CD4-positive, alpha-beta memory T cell (primary cell): ENCODE data around the gene DOCK1. TPM values are rescaled to one million over a fixed set of nuclear protein-coding genes. Genes with fewer than 3 reads are reported as not detected.

ENCODE experiments used
- CTCF ChIA-PET: fragments of 350-600 bp; sonication (Branson Sonifier 250); formaldehyde crosslinking; loops from one replicate; lab custom pipeline; 2021; ENCODE audit warnings: inconsistent platforms; ENCODE audit not compliant: partially characterized antibody; lab: Charles Lee
- POLR2A ChIA-PET: fragments of 350-600 bp; sonication (Branson Sonifier 250); formaldehyde crosslinking; loops from one replicate; lab custom pipeline; 2021; ENCODE audit not compliant: partially characterized antibody; lab: Charles Lee
- DNase-seq, 5 donors: peaks; one replicate each; pipeline versions ENCODE4 v3.0.0 to v3.0.0-alpha.2; 2020 to 2022; ENCODE audit warnings: mixed read lengths in 1 of 5
- H3K27ac ChIP-seq: one replicate; pipeline ENCODE4 v1.7.0; 2013; ENCODE audit warnings: low read depth, low read length
- H3K27me3 ChIP-seq: 2 replicates; pipeline ENCODE4 v1.7.0; 2013; ENCODE audit warnings: mild to moderate bottlenecking, low read length, moderate library complexity; ENCODE audit not compliant: insufficient read depth
- H3K36me3 ChIP-seq: 2 replicates; pipeline ENCODE4 v1.7.0; 2013; ENCODE audit warnings: mild to moderate bottlenecking, low read length, moderate library complexity; ENCODE audit not compliant: insufficient read depth
- H3K4me1 ChIP-seq: 2 replicates; pipeline ENCODE4 v1.7.0; 2013; ENCODE audit warnings: mild to moderate bottlenecking, low read length, moderate library complexity; ENCODE audit not compliant: insufficient read depth
- H3K4me3 ChIP-seq, 2 donors: one replicate each; pipeline ENCODE4 v1.7.0; 2013; ENCODE audit warnings: low read length in 2 of 2, mild to moderate bottlenecking in 1 of 2
- H3K9me3 ChIP-seq, 2 donors: one replicate each; pipeline ENCODE4 v1.7.0; 2013; ENCODE audit warnings: low read length in 2 of 2, control low read depth in 1 of 2; ENCODE audit not compliant: control insufficient read depth in 1 of 2
- H3K27ac Mint-ChIP-seq, 7 donors: one replicate each; pipeline ENCODE4 v1.8.0; 2020 to 2021; ENCODE audit warnings: mixed read lengths in 7 of 7, mild to moderate bottlenecking in 6 of 7, inconsistent platforms in 3 of 7, moderate library complexity in 3 of 7
- H3K27me3 Mint-ChIP-seq, 2 donors: one replicate each; pipeline ENCODE4 v1.8.0; 2020 to 2021; ENCODE audit warnings: mixed read lengths in 2 of 2
- H3K36me3 Mint-ChIP-seq, 2 donors: one replicate each; pipeline ENCODE4 v1.8.0; 2020 to 2021; ENCODE audit warnings: mixed read lengths in 2 of 2, inconsistent platforms in 1 of 2, mild to moderate bottlenecking in 1 of 2
- H3K4me1 Mint-ChIP-seq, 4 donors: one replicate each; pipeline ENCODE4 v1.8.0; 2020 to 2021; ENCODE audit warnings: mixed read lengths in 4 of 4, mild to moderate bottlenecking in 1 of 4
- H3K4me3 Mint-ChIP-seq, 8 donors: one replicate each; pipeline ENCODE4 v1.8.0; 2020 to 2021; ENCODE audit warnings: mixed read lengths in 8 of 8, mild to moderate bottlenecking in 7 of 8, moderate library complexity in 6 of 8, inconsistent platforms in 3 of 8
- H3K9me3 Mint-ChIP-seq, 8 donors: one replicate each; pipeline ENCODE4 v1.8.0; 2020 to 2021; ENCODE audit warnings: mixed read lengths in 8 of 8, mild to moderate bottlenecking in 5 of 8, inconsistent platforms in 3 of 8, moderate library complexity in 1 of 8
- intact Hi-C: fragments of 100-400 bp; cut with micrococcal nuclease; formaldehyde crosslinking; loops from one replicate; pipeline ENCODE4 v1.15.1; 2023
- polyA plus RNA-seq, 2 donors: library from polyadenylated mRNA; unstranded; fragments of 300-500 nt; fragmentation: Illumina TruSeq; gene quantifications; one replicate each; pipeline ENCODE4 v1.2.3, GENCODE V29; 2021
- total RNA-seq, 2 experiments: library from RNA; stranded (reverse); gene quantifications; one replicate each; pipeline ENCODE4 v1.2.3, GENCODE V29; 2021

The DOCK1 gene
- total and polyA plus RNA-seq, 4 experiments from 2014 or later, result 0.17 TPM; not detected in 2

DNA sequence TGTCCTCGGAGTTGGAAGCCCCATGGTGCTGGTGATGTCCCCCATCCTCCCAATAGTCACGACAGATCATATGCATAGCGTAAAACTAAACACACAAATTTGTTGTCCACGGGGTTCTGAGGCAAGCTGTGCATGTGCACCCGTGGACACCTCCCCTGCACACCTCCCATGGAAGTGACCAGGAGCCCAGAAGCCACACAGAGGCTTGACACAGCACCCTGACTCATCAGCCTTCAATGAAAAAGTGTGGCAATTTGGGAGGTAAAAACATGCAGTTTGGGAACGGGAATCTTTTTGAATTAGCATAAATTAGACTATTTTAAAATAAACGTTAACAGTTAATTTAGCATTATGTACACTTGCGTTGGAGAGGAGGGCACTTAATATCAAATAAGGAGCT is 554.7 kb downstream of the DOCK1 start:
- no peaks in the 10 kb centered on the region for H3K4me1 ChIP-seq
- no peak for DNase-seq
- Mint-ChIP-seq H3K4me3 (no peak overlapping the region), H3K36me3 (no peaks in the 10 kb centered on the region), H3K27me3 (peaks cover 0 to 3% of the 10 kb centered on the region in 2 donors), H3K27ac (no peak overlapping the region), H3K9me3 (peaks cover 0 to 12% (median 4%) of the 10 kb centered on the region in 8 donors), H3K4me1 (no peaks in the 10 kb centered on the region)
- H3K4me3 ChIP-seq, result no peak overlapping the region
- H3K9me3 ChIP-seq, result no peaks in the 10 kb centered on the region
- H3K27me3 ChIP-seq, result no peaks in the 10 kb centered on the region
- POLR2A ChIA-PET, result no interaction called here
- H3K27ac ChIP-seq, result no peak overlapping the region
- CTCF ChIA-PET, result no interaction called here
- H3K36me3 ChIP-seq, result no peaks in the 10 kb centered on the region
- intact Hi-C loops, result no loop called here

- intact Hi-C loops, result no loop called here
- no peaks in the 10 kb centered on the region for H3K36me3 Mint-ChIP-seq
- H3K36me3 ChIP-seq, result no peaks in the 10 kb centered on the region
- no peak overlapping the region for H3K27ac ChIP-seq
- peaks cover 0 to 12% (median 4%) of the 10 kb centered on the region in 8 donors for H3K9me3 Mint-ChIP-seq
- no peaks in the 10 kb centered on the region for H3K4me1 ChIP-seq
- no peaks in the 10 kb centered on the region for H3K9me3 ChIP-seq
- ChIA-PET POLR2A (no interaction called here), CTCF (no interaction called here)
- H3K4me3 Mint-ChIP-seq, result no peak overlapping the region
- H3K27me3 Mint-ChIP-seq, result peaks cover 0 to 4% of the 10 kb centered on the region in 2 donors
- H3K27me3 ChIP-seq, result no peaks in the 10 kb centered on the region
- H3K4me3 ChIP-seq, result no peak overlapping the region
- H3K27ac Mint-ChIP-seq, result no peak overlapping the region
- DNase-seq, result no peak
- no peaks in the 10 kb centered on the region for H3K4me1 Mint-ChIP-seq
Measured at GRCh38 chr10:127462643-127463295, 557.5 kb downstream of the DOCK1 start.

- Mint-ChIP-seq H3K4me1 (no peaks in the 10 kb centered on the region), H3K9me3 (peaks cover 0 to 12% (median under 1%) of the 10 kb centered on the region in 8 donors), H3K4me3 (no peak overlapping the region), H3K36me3 (no peaks in the 10 kb centered on the region), H3K27ac (no peak overlapping the region), H3K27me3 (peaks cover 0 to 4% of the 10 kb centered on the region in 2 donors)
- H3K9me3 ChIP-seq, result no peaks in the 10 kb centered on the region
- H3K4me3 ChIP-seq, result no peak overlapping the region
- H3K27me3 ChIP-seq, result no peaks in the 10 kb centered on the region
- no peak for DNase-seq
- no peaks in the 10 kb centered on the region for H3K36me3 ChIP-seq
- H3K4me1 ChIP-seq, result no peaks in the 10 kb centered on the region
- CTCF ChIA-PET, result no interaction called here
- POLR2A ChIA-PET, result no interaction called here
- H3K27ac ChIP-seq, result no peak overlapping the region
- intact Hi-C loops, result no loop called here
Measured at GRCh38 chr10:127463548-127463947, 558.3 kb downstream of the DOCK1 start.

DNA sequence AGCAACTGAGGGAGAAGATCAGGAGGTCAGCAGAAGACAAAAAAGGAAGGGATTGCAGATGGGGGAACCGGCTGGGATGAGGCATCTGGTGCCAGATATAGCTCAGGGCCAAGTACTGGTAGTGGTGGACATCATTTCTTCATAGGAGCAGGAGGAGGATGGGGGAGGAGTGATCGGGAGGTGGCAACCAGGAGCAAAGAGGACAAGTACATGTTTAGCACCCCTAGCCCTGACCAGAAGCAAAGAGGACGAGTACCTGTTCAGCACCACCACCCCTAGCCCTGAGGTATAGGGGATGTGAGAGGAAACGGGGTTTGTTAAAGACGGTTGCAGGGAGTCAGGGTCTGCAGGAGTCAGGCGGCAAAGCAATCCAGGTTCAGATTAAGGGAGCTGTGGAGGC is 559.3 kb downstream of the DOCK1 start:
- H3K4me3 ChIP-seq, result no peak overlapping the region
- Mint-ChIP-seq H3K27me3 (peaks cover 0 to 4% of the 10 kb centered on the region in 2 donors), H3K4me3 (no peak overlapping the region), H3K36me3 (no peaks in the 10 kb centered on the region), H3K27ac (peak overlapping the region in 1 of 7 donors; percentile 59), H3K4me1 (no peaks in the 10 kb centered on the region), H3K9me3 (peaks cover 0 to 12% (median 0%) of the 10 kb centered on the region in 8 donors)
- no peak overlapping the region for H3K27ac ChIP-seq
- H3K27me3 ChIP-seq, result no peaks in the 10 kb centered on the region
- no peaks in the 10 kb centered on the region for H3K36me3 ChIP-seq
- intact Hi-C loops, result no loop called here
- no peaks in the 10 kb centered on the region for H3K9me3 ChIP-seq
- CTCF ChIA-PET, result no interaction called here
- DNase-seq, result no peak
- H3K4me1 ChIP-seq, result no peaks in the 10 kb centered on the region
- POLR2A ChIA-PET, result no interaction called here

- peaks cover 0 to 7% (median 0%) of the 10 kb centered on the region in 8 donors for H3K9me3 Mint-ChIP-seq
Measured at GRCh38 chr10:127467811-127468210, 562.6 kb downstream of the DOCK1 start.

GRCh38 chr10:127468632-127469031 is 563.4 kb downstream of the DOCK1 start:
- no peak for DNase-seq
- ChIA-PET POLR2A (no interaction called here), CTCF (interaction anchor here (1.3 kb wide), 1 partner anchor 12 kb away, joined by 5 read pairs; no protein-coding TSS in a partner anchor)
- Histone ChIP-seq H3K4me1 (no peaks in the 10 kb centered on the region), H3K4me3 (no peak overlapping the region), H3K27ac (no peak overlapping the region), H3K9me3 (no peaks in the 10 kb centered on the region), H3K36me3 (no peaks in the 10 kb centered on the region), H3K27me3 (no peaks in the 10 kb centered on the region)
- no peaks in the 10 kb centered on the region for H3K36me3 Mint-ChIP-seq
- H3K27me3 Mint-ChIP-seq, result peaks cover 0 to 4% of the 10 kb centered on the region in 2 donors
- intact Hi-C loops, result no loop called here
- no peaks in the 10 kb centered on the region for H3K4me1 Mint-ChIP-seq
- no peak overlapping the region for H3K27ac Mint-ChIP-seq
- no peak overlapping the region for H3K4me3 Mint-ChIP-seq
- peaks cover 0 to 2% (median 0%) of the 10 kb centered on the region in 8 donors for H3K9me3 Mint-ChIP-seq

More at GRCh38 chr10:127467811-127468210, 562.6 kb downstream of the DOCK1 start:
- H3K27ac Mint-ChIP-seq, result no peak overlapping the region
- no peaks in the 10 kb centered on the region for H3K4me1 Mint-ChIP-seq
- intact Hi-C loops, result no loop called here
- no peaks in the 10 kb centered on the region for H3K36me3 Mint-ChIP-seq
- ChIA-PET CTCF (interaction anchor here (0.9 kb wide), 1 partner anchor 16 kb away, joined by 3 read pairs; no protein-coding TSS in a partner anchor), POLR2A (no interaction called here)
- Histone ChIP-seq H3K27me3 (no peaks in the 10 kb centered on the region), H3K27ac (no peak overlapping the region), H3K36me3 (no peaks in the 10 kb centered on the region), H3K9me3 (no peaks in the 10 kb centered on the region), H3K4me3 (no peak overlapping the region), H3K4me1 (no peaks in the 10 kb centered on the region)
- H3K4me3 Mint-ChIP-seq, result no peak overlapping the region
- DNase-seq, result no peak
- peaks cover 0 to 4% of the 10 kb centered on the region in 2 donors for H3K27me3 Mint-ChIP-seq

GRCh38 chr10:127470911-127471310 is 565.7 kb downstream of the DOCK1 start:
- H3K9me3 Mint-ChIP-seq, result no peaks in the 10 kb centered on the region
- ChIA-PET POLR2A (no interaction called here), CTCF (no interaction called here)

More at GRCh38 chr10:127470911-127471310, 565.7 kb downstream of the DOCK1 start:
- Histone ChIP-seq H3K36me3 (no peaks in the 10 kb centered on the region), H3K27me3 (no peaks in the 10 kb centered on the region), H3K9me3 (no peaks in the 10 kb centered on the region), H3K4me1 (no peaks in the 10 kb centered on the region), H3K27ac (no peak overlapping the region), H3K4me3 (no peak overlapping the region)
- no peak for DNase-seq
- no peaks in the 10 kb centered on the region for H3K36me3 Mint-ChIP-seq
- no peak overlapping the region for H3K4me3 Mint-ChIP-seq
- H3K27me3 Mint-ChIP-seq, result no peaks in the 10 kb centered on the region
- no peak overlapping the region for H3K27ac Mint-ChIP-seq
- no peaks in the 10 kb centered on the region for H3K4me1 Mint-ChIP-seq
- intact Hi-C loops, result no loop called here
